Measurements from ENCODE around the gene LRRC74A.
A peak's percentile ranks its signal among the peaks of the same experiment; 100 is the strongest.
"Not testable (repeated sequence)": the region's sequence is repeated elsewhere in the genome, so short reads cannot be mapped to it uniquely, and the experiment has no call there.

Gene LRRC74A

DNA sequence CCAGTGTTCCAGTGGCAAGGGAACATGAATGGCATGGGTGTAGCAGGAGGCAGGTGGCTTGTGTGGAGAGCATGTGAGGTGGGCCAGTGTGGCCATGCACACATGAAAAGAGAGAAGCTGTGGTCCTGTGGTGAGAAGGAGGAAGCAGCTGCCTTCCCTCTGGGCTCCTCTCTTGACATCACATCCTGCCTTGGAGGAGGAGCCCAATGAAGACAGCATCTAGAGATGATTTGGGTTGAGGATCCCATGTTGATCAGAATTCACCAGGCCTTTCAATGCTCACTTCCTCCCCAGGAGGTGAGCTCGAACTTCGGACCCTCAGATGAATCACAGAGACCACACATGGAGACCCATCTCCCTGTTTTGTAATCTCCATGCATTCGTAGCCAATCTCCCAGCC lies 82.6 kb downstream of the LRRC74A start:
- no peaks in the 10 kb centered on the region for H3K9me3 Mint-ChIP-seq
- no peaks in the 10 kb centered on the region for H3K36me3 Mint-ChIP-seq (ENCODE audit: low read depth)
- peaks cover 33% of the 10 kb centered on the region for H3K4me1 Mint-ChIP-seq (ENCODE audit: low read depth)
- H3K27ac Mint-ChIP-seq = peak overlapping the region; percentile 61
- no peaks in the 10 kb centered on the region for H3K27me3 Mint-ChIP-seq
- no peak overlapping the region for H3K4me3 Mint-ChIP-seq

DNA sequence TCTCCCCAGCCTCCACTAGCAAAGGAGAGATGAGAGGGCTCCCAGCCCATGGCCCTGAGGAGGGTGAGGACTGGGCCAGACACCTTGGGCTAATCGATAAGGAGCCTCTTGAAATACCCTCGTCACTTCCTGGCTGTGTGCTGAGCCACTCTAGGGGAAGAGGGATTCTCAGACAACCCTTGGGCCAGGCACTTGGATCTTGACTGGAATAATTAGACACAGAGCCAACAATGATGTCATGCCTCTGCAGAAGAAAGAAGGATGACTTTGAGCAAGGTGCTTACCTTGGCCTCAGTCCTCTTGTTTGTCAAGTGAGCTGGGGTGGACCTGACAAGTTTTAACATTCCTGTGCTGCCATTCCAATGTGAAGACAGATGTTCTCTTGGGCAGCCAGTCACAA lies 83.1 kb downstream of the LRRC74A start:
- Mint-ChIP-seq H3K27me3 (no peaks in the 10 kb centered on the region), H3K36me3 (ENCODE audit: low read depth) (no peaks in the 10 kb centered on the region), H3K9me3 (no peaks in the 10 kb centered on the region), H3K4me1 (ENCODE audit: low read depth) (peaks cover 30% of the 10 kb centered on the region), H3K27ac (peak overlapping the region; percentile 61), H3K4me3 (no peak overlapping the region)

DNA sequence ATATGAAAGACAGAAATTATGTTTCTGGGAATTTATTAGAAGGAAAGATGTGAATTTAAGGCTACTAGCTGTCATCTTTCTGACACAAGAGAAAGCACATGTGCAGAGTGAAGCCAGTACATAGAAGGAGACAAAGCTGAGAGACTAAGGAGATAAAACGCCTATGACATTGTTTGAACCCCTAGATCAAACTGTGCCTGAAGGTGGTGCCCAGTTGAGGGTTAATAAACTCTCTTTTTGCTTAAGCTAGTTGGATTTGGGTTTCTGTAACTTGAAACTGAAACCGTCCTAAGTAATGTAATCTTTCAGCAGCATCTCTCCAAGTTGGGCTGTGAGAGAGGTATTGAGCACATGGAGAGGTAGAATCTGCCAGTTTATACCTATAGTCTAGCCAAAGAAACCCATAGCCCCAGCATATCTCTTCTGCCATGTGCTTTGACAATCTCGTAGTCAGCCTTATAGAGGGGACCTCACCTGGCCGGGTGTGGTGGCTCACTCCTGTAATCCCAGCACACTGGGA lies 84.2 kb downstream of the LRRC74A start:
- Mint-ChIP-seq H3K27ac (no peak overlapping the region), H3K27me3 (no peaks in the 10 kb centered on the region), H3K9me3 (no peaks in the 10 kb centered on the region), H3K4me3 (no peak overlapping the region), H3K4me1 (ENCODE audit: low read depth) (peaks cover 19% of the 10 kb centered on the region), H3K36me3 (ENCODE audit: low read depth) (no peaks in the 10 kb centered on the region)

DNA sequence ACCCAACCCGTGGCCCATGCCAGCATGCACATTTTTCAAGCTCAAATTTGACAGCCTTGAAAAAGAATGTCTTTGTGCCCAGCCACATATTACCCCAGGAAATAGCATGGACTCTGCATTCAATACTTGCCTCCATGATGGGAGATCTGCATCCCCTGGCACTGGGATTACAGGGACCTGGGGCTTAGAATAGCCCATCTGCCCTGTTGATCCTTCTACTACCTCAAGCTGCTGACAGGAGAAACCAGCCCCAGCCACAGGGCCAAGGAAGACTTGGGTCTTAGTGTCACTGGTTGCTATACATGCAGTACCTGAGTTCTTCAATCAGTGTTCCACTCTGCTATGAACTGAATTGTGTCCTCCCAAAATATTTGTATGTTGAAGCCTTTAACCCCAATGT lies 85.3 kb downstream of the LRRC74A start:
- H3K9me3 Mint-ChIP-seq = no peaks in the 10 kb centered on the region
- H3K27me3 Mint-ChIP-seq = no peaks in the 10 kb centered on the region
- H3K27ac Mint-ChIP-seq = no peak overlapping the region
- no peaks in the 10 kb centered on the region for H3K36me3 Mint-ChIP-seq (ENCODE audit: low read depth)
- H3K4me1 Mint-ChIP-seq (ENCODE audit: low read depth) = peaks cover 19% of the 10 kb centered on the region
- H3K4me3 Mint-ChIP-seq = no peak overlapping the region

DNA sequence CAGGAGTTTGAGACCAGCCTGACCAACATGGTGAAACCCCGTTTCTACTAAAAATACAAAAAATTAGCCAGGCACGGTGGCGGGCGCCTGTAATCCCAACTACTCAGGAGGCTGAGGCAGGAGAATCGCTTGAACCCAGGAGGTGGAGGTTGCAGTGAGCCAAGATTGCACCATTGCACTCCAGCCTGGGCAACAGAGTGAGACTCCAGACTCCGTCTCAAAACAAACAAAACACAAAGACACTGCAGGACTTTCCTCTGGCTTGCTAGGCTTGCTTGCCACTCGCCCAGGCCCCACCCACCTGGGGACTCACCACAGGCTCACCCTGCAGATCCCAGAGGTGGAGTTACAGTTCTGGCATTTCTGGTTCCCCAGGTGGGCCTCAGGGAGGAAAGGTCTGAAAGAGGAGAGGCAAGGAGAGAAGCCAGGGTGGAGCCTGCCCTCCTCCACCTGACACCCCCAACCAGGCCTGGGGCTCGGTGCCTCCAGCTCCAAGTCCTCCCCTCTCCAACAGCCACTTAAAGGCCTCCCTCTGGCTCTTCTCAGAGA lies 88.4 kb downstream of the LRRC74A start:
- H3K9me3 Mint-ChIP-seq; H3K4me3 Mint-ChIP-seq; H3K27ac Mint-ChIP-seq; H3K36me3 Mint-ChIP-seq (ENCODE audit: low read depth); H3K27me3 Mint-ChIP-seq: not testable (repeated sequence)
- H3K4me1 Mint-ChIP-seq (ENCODE audit: low read depth) = peaks cover 25% of the 10 kb centered on the region

DNA sequence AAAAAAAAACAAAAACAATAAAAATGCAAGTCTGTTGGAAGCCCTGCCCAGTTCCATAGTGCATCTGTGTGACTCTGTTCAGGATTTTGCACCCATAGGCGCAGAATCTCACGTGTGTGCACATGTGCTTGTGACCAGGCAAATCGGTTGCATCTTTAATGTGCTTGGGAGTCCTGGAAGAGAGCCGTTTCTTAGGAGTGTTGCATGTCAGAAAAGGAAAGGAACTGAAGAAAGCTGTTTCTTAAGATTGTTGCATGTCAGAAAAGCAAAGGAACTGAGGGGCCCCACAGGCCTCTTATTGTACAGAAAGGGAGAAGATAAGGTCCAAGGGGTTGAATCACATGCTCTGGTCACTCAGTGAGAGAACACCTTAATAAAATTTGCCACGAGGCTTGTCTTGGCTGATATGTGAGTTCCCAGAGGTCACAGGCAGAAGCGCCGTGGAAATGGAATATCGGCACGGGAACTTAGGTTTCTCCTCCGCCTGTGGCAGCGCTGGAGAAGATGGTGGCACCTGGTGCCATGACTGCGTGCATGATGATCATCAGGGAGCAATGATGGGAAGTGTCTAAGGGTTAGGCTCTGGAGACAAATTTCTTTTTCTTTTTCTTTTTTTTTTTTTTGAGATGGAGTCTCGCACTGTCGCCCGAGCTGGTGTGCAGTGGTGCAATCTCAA lies 90.0 kb downstream of the LRRC74A start:
- Mint-ChIP-seq H3K27me3 (no peaks in the 10 kb centered on the region), H3K36me3 (ENCODE audit: low read depth) (no peaks in the 10 kb centered on the region), H3K9me3 (no peaks in the 10 kb centered on the region), H3K4me1 (ENCODE audit: low read depth) (peaks cover 41% of the 10 kb centered on the region), H3K27ac (no peak overlapping the region), H3K4me3 (no peak overlapping the region)

DNA sequence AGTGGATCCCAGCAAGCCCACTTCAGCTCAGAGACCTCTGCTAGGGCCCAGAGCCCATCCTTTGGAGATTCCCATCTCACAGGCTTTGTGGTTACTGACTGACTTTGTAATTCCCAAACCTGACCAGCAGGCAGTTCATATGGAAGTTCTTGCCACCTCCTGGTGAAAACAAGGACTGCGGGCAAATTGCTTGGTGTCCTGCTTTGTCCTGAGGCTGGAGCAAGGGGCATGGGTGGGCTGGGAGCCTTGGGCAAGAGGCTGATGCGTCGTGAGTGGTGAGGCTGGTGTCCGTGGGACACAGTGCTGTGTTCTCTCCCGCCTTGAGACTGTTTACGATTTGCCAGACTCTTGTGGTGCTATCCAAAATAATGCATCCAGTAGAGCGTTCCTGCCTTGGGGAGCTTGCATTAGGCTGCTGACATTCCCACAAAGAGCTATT lies 91.0 kb downstream of the LRRC74A start:
- peaks cover 46% of the 10 kb centered on the region for H3K4me1 Mint-ChIP-seq (ENCODE audit: low read depth)
- no peaks in the 10 kb centered on the region for H3K9me3 Mint-ChIP-seq
- no peaks in the 10 kb centered on the region for H3K36me3 Mint-ChIP-seq (ENCODE audit: low read depth)
- no peak overlapping the region for H3K27ac Mint-ChIP-seq
- H3K27me3 Mint-ChIP-seq = no peaks in the 10 kb centered on the region
- no peak overlapping the region for H3K4me3 Mint-ChIP-seq

DNA sequence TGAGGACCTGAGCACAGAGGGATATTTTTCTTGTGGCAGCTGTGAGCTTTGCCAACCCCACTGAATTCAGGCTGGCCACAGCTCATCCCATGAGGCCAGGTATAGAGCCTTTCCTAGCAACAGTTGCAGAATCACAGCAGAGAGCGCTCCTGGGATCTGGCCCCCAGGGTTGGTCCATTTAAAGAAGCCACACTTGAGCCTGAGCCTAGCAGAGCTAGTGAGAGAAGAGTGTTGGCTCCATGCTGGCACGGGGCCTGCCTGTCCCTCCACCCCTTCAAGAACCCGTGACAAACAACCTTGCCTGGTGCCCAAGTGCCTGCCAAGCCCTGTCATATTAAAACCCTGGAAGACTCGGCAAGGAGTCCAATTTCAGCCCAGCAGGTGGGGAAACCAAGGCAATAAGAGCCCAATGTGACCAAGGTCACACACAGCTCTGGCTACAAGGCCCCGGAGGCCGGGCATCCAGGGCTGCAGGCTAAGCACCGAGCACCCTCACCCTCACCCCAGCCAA lies 91.6 kb downstream of the LRRC74A start:
- Mint-ChIP-seq H3K27me3 (no peaks in the 10 kb centered on the region), H3K4me1 (ENCODE audit: low read depth) (peaks cover 50% of the 10 kb centered on the region), H3K27ac (no peak overlapping the region), H3K9me3 (no peaks in the 10 kb centered on the region), H3K4me3 (no peak overlapping the region), H3K36me3 (ENCODE audit: low read depth) (no peaks in the 10 kb centered on the region)

DNA sequence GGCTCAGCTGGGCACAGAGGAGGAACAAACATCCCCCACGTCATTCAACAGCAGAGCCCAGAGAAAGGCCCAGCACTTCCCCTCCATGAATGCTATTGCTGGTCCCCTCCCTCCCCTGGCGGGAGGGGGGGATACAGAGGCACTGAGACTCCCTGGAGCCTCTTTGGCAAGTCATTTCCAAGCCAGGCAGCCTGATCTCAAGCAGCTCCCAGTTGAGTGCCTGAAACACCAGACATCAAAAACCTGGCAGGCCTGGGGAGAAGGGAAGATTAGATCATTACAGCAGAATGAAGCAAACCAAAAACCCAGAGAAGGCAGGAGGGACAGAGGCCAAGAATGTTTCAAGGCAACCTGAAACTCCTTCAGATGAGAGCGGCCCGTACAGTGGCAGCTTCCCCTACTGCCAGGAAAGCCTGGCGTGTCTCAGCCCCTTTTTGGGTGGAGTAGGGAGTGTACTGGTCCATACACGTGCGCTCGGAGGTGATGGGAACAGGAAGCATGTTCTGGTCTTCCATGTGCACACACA lies 92.1 kb downstream of the LRRC74A start:
- Mint-ChIP-seq H3K9me3 (no peaks in the 10 kb centered on the region), H3K4me3 (no peak overlapping the region), H3K36me3 (ENCODE audit: low read depth) (no peaks in the 10 kb centered on the region), H3K27me3 (no peaks in the 10 kb centered on the region), H3K27ac (peak overlapping the region; percentile 8), H3K4me1 (ENCODE audit: low read depth) (peaks cover 55% of the 10 kb centered on the region)

DNA sequence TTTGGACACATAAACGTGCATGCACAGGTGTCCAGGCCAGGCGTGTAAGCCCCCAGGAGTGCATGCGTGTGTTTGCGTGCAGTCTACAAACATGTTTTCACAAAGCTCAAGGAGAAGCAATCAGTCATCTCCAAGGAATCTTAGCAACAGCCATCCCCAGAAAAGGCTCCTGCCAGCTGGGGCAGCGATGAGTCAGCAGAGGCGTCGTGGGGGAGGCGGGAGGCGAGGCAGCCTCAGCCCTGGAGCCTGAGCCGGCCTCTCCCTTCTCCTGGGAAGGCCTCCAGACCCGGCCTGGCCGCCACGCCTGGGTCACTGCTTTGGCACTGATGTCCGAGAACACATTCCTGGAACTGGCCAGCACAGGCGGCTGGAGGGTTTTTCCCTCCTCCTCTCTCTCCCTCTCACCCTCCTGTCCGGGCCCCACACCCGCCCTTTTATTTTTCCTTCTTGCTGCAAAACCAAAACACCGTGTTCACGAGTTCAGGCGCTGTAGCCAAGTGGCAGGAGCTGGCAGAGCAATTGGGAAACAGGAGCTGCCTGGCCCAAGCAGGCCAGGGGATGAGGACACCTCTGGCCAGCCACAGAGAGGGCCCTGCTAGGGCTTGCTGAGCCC lies 92.7 kb downstream of the LRRC74A start:
- Mint-ChIP-seq H3K27me3 (no peaks in the 10 kb centered on the region), H3K27ac (peak overlapping the region; percentile 83), H3K9me3 (no peaks in the 10 kb centered on the region), H3K4me1 (ENCODE audit: low read depth) (peaks cover 54% of the 10 kb centered on the region), H3K36me3 (ENCODE audit: low read depth) (no peaks in the 10 kb centered on the region), H3K4me3 (no peak overlapping the region)
